HCT116 (cell line): Measurements from ENCODE around the gene SLC66A1. TPM values are rescaled to one million over a fixed set of nuclear protein-coding genes. Genes with fewer than 3 reads are reported as not detected.

ENCODE experiments used
- ATAC-seq: fragments of 200-7000 bp; cut with Tn5 transposase; 2 replicates; pipeline ENCODE4 v1.9.1; 2020; ENCODE audit warnings: mild to moderate bottlenecking, moderate library complexity
- BruUV-seq: library from RNA; stranded (reverse); fragments of 400-500 nt; replicated peaks from 2 replicates; lab custom pipeline; 2021; lab: Mats Ljungman, UMichigan
- CTCF ChIA-PET: fragments of 300-600 bp; sonication (Branson Sonifier 250); formaldehyde crosslinking; loops from one replicate; lab custom pipeline; 2021; ENCODE audit warnings: antibody characterized with exemption; lab: Charles Lee
- POLR2A ChIA-PET: fragments of 300-600, 350-600 bp; sonication (Branson Sonifier 250); formaldehyde crosslinking; loops from one replicate; lab custom pipeline; 2021; ENCODE audit warnings: antibody characterized with exemption; lab: Charles Lee
- RAD21 ChIA-PET, 2 experiments: fragments of 300-600 bp; sonication (Branson Sonifier 250); formaldehyde crosslinking; loops; one replicate each; lab custom pipeline; 2023; ENCODE audit warnings: low total read pairs in 2 of 2; ENCODE audit not compliant: uncharacterized antibody in 2 of 2, unreplicated experiment in 2 of 2, low non-redundant PET in 1 of 2; lab: Charles Lee
- DNase-seq: peaks from one replicate; pipeline ENCODE4 v3.0.0-alpha.2; 2010; ENCODE audit warnings: low read depth, low spot score
- H2AFZ ChIP-seq: fragments of 200-600 bp; shearing (Covaris generic), sonication (generic); 2 replicates; pipeline ENCODE4 v1.6.1; 2017; ENCODE audit warnings: low read depth, mixed run types, mixed read lengths, antibody characterized with exemption, low read length; ENCODE audit not compliant: poor library complexity, severe bottlenecking
- H3K27ac ChIP-seq: 2 replicates; pipeline ENCODE4 v1.5.1; 2012; ENCODE audit warnings: low read depth, low read length
- H3K27me3 ChIP-seq: fragments of 200-600 bp; sonication (generic); 2 replicates; pipeline ENCODE4 v1.6.1; 2016; ENCODE audit warnings: mixed run types, low read length, mixed read lengths; ENCODE audit not compliant: insufficient read depth
- H3K36me3 ChIP-seq, 2 experiments: fragments of 200-500 bp in 1 of 2; fragments of 200-600 bp in 1 of 2; sonication (Bioruptor generic) in 1 of 2; sonication (generic) in 1 of 2; 2 replicates each; pipeline versions ENCODE4 v1.5.1 to v1.6.1; 2014 to 2016; ENCODE audit warnings: low read length in 2 of 2, inconsistent platforms in 1 of 2, mixed read lengths in 1 of 2, mixed run types in 1 of 2; ENCODE audit not compliant: insufficient read depth in 2 of 2, control insufficient read depth in 1 of 2
- H3K4me1 ChIP-seq, 2 experiments: fragments of 200-600 bp in 1 of 2; sonication (generic) in 1 of 2; 2 replicates each; pipeline versions ENCODE4 v1.5.1 to v1.6.1; 2012 to 2017; ENCODE audit warnings: low read length in 2 of 2, inconsistent platforms in 1 of 2, mild to moderate bottlenecking in 1 of 2, mixed read lengths in 1 of 2, mixed run types in 1 of 2, moderate library complexity in 1 of 2; ENCODE audit not compliant: insufficient read depth in 2 of 2, control insufficient read depth in 1 of 2
- H3K4me2 ChIP-seq: fragments of 200-600 bp; sonication (generic); 2 replicates; pipeline ENCODE4 v1.6.1; 2017; ENCODE audit warnings: mixed run types, low read length, mixed read lengths
- H3K4me3 ChIP-seq, 2 experiments: fragments of 200-600 bp in 1 of 2; sonication (generic) in 1 of 2; replicated peaks in 1 of 2; 2 replicates each; pipeline ENCODE4 v1.5.1; 2011 to 2016; ENCODE audit warnings: low read length in 2 of 2, control low read depth in 1 of 2, low read depth in 1 of 2, mild to moderate bottlenecking in 1 of 2, mixed read lengths in 1 of 2, mixed run types in 1 of 2
- H3K79me2 ChIP-seq: fragments of 200-600 bp; sonication (generic); 2 replicates; pipeline ENCODE4 v1.6.1; 2017; ENCODE audit warnings: mild to moderate bottlenecking, mixed run types, low read length, moderate library complexity, mixed read lengths; ENCODE audit not compliant: insufficient read depth
- H3K9ac ChIP-seq: fragments of 200-600 bp; sonication (generic); 2 replicates; pipeline ENCODE4 v1.6.1; 2016; ENCODE audit warnings: low read length, mixed read lengths
- H3K9me2 ChIP-seq: fragments of 200-600 bp; sonication (generic), shearing (Covaris generic); 2 replicates; pipeline ENCODE4 v1.6.1; 2017; ENCODE audit warnings: mixed run types, mild to moderate bottlenecking, moderate library complexity; ENCODE audit not compliant: insufficient read depth
- H3K9me3 ChIP-seq, 2 experiments: fragments of 200-500 bp in 1 of 2; fragments of 200-600 bp in 1 of 2; sonication (Bioruptor generic) in 1 of 2; sonication (generic) in 1 of 2; 2 replicates each; pipeline ENCODE4 v1.6.1; 2014 to 2017; ENCODE audit warnings: low read length in 2 of 2, mixed read lengths in 2 of 2, inconsistent platforms in 1 of 2, low read depth in 1 of 2, mild to moderate bottlenecking in 1 of 2, mixed run types in 1 of 2, moderate library complexity in 1 of 2; ENCODE audit not compliant: control insufficient read depth in 1 of 2, insufficient read depth in 1 of 2
- H4K20me1 ChIP-seq: fragments of 200-600 bp; sonication (generic), shearing (Covaris generic); 2 replicates; pipeline ENCODE4 v1.6.1; 2017; ENCODE audit warnings: mixed run types, mild to moderate bottlenecking, moderate library complexity; ENCODE audit not compliant: insufficient read depth
- CEBPB ChIP-seq: IDR thresholded peaks from 2 replicates; pipeline ENCODE4 v1.6.1; 2012; ENCODE audit warnings: low read depth
- POLR2A ChIP-seq: IDR thresholded peaks from 2 replicates; pipeline ENCODE4 v1.7.0; 2011; ENCODE audit warnings: borderline replicate concordance; ENCODE audit not compliant: insufficient read depth, insufficient read length; ENCODE audit errors: extremely low read depth
- SIN3A ChIP-seq: IDR thresholded peaks from 2 replicates; pipeline ENCODE4 v1.6.1; 2012; ENCODE audit warnings: low read depth
- TCF7L2 ChIP-seq: IDR thresholded peaks from 2 replicates; pipeline ENCODE4 v1.7.0; 2011; ENCODE audit warnings: borderline replicate concordance, inconsistent platforms; ENCODE audit not compliant: insufficient read depth, insufficient read length; ENCODE audit errors: extremely low read depth
- intact Hi-C: fragments of 100-400 bp; cut with micrococcal nuclease; formaldehyde crosslinking; loops from 2 replicates; pipeline ENCODE4 v1.10.0; 2022
- total RNA-seq: library from RNA; stranded (reverse); gene quantifications from one replicate; pipeline ENCODE4 v1.2.1, GENCODE V29; 2021; ENCODE audit not compliant: unreplicated experiment

Gene SLC66A1
- total RNA-seq, 1 experiment from 2014 or later: 11.1 TPM

- Histone ChIP-seq H3K4me3 (no peak overlapping the region), H3K79me2 (no peaks in the 10 kb centered on the region), H3K27me3 (no peaks in the 10 kb centered on the region), H3K9me3 (no peaks in the 10 kb centered on the region), H3K27ac (no peak overlapping the region), H3K9ac (no peak overlapping the region), H3K36me3 (no peaks in the 10 kb centered on the region), H3K9me2 (no peaks in the 10 kb centered on the region), H3K4me1 (no peaks in the 10 kb centered on the region), H3K4me2 (no peak overlapping the region), H2AFZ (no peak overlapping the region), H4K20me1 (no peaks in the 10 kb centered on the region)
- DNase-seq (no peak), ATAC-seq (no peak)
- CTCF ChIA-PET: no interaction called here
- BruUV-seq: no TSS peak
- intact Hi-C loops: no loop called here
- TF ChIP-seq SIN3A (no peak), POLR2A (no peak), CEBPB (no peak)
- RAD21 ChIA-PET: no interaction called here
- POLR2A ChIA-PET: no interaction called here
These were observed 8.9 kb downstream of the SLC66A1 start for GRCh38 chr1:19321071-19321470.

- ATAC-seq (no peak), DNase-seq (no peak)
- RAD21 ChIA-PET: no interaction called here
- Histone ChIP-seq H3K9ac (no peak overlapping the region), H3K79me2 (no peaks in the 10 kb centered on the region), H3K4me2 (no peak overlapping the region), H4K20me1 (no peaks in the 10 kb centered on the region), H2AFZ (no peak overlapping the region), H3K36me3 (no peaks in the 10 kb centered on the region; a peak in 1 of 4 replicates), H3K9me3 (no peaks in the 10 kb centered on the region), H3K27me3 (no peaks in the 10 kb centered on the region), H3K4me1 (no peaks in the 10 kb centered on the region), H3K27ac (no peak overlapping the region), H3K4me3 (no peak overlapping the region), H3K9me2 (no peaks in the 10 kb centered on the region)
- POLR2A ChIA-PET: no interaction called here
- TF ChIP-seq SIN3A (no peak), TCF7L2 (no peak)
- BruUV-seq: no TSS peak
- intact Hi-C loops: no loop called here
- CTCF ChIA-PET: no interaction called here
These were observed 10.4 kb downstream of the SLC66A1 start for GRCh38 chr1:19322481-19322880.
